Activated CD4-positive, alpha-beta T cell treated with anti-CD3 and anti-CD28 coated beads, Interleukin-2, amount 50 U/mL, for 16 hours (primary cell): ENCODE results near the gene PAQR6.
"Not testable (repeated sequence)": the region's sequence is repeated elsewhere in the genome, so short reads cannot be mapped to it uniquely, and the experiment has no call there.

Source experiments
- DNase-seq: peaks from one replicate; pipeline ENCODE4 v3.0.0-alpha.2; 2020

Gene PAQR6

DNA sequence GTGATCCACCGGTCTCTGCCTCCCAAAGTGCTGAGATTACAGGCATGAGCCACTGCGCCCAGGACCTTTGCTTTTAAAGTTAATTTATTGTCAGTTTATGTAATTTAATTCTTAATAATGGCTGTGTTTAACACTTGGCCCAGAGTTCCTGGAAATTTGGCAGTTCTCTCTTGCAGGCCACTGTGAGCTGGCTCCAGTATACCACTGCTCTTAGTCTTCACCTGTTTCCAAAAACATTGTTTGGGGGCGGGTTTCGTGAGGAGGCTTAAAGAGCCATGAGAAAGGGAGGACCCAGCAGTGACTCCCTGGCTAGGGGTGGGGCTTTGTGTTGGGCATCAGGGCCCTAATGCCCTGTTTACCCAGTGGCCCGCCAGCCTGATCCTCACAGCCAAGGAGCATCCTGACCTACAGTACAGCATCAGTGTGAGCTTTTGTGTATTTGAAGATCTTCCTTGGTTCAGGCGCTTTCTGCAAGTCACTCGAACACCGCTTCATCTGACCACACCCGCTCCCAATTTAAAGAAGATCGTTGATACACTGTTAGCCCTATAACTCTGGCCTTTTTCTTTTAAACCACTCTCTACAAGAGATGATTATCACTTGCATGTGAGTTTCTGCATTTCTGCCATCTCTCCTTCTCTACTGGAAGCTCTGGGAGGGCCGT is 17.9 kb downstream of the PAQR6 start:
- DNase-seq = no peak

DNA sequence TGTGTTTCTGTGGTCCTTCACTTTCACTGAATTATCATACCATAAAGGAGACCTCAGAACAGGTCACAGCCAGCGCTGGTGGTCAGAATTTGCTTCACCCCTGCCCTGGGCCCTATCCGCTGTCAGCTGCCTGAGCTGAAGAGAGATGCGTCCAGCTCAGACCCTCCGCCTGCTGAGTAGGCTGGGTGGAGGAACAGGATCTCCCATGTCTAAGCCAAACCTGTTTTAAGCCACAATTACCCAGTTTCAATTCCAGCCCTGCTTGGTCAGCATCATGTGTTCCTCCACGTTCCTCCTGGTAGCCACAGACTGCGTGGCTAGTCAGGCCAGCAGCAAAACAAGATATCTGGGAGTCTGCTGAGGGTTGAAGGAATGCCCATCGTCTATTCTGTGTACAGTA is 19.4 kb downstream of the PAQR6 start:
- no peak for DNase-seq

DNA sequence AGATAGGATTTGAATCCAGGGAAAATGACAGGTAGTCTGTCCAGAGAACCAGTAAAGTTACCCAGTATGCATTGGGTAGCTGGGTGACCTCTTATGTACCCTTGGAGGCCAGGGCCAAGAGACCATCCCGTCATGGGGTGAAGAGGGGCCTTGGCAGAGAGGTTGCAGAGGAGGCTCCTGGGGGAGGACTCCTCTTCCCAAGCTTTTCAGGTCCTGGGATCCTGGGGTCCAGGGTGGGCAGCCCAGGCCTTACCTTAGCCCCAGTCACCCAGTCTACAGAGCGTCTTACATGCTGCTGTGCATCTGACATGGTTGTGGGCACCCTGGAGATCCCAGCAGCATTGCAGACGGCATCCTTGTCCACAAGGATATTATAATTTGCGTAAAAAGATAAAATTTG is 21.1 kb downstream of the PAQR6 start:
- no peak for DNase-seq

DNA sequence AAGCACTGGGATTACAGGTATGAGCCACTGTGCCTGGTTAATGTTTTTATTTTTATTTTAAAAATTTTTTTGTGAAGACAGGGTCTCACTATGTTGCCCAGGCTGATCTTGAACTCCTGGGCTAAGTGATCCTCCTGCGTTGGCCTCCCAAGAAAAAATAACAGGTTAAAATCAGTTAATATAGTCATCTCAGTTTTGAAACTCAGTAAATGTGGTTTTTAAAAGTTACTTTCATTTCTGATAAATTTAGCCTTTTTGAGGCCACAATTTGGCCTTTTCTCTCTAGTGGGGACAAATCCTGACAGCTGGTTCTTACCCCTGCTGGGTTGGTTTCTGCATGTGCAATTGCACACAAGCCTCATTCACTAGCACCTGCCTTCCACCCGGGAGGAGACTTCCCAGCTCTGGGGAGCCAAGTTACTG is 21.7 kb downstream of the PAQR6 start:
- DNase-seq = peak; percentile 86

DNA sequence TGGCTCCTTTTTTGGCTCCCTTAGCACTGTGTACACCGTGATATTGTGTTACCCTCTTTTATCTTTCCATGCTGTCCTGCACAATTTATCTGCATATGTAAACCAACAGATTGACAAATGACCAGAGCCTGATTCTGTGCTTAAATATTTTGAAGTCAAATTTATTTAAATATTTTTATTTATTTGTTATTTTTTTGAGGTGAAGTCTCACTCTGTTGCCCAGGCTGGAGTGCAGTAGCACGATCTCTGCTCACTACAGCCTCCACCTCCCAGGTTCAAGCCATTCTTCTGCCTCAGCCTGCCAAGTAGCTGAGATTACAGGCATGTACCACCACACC is 22.2 kb downstream of the PAQR6 start:
- no peak for DNase-seq

DNA sequence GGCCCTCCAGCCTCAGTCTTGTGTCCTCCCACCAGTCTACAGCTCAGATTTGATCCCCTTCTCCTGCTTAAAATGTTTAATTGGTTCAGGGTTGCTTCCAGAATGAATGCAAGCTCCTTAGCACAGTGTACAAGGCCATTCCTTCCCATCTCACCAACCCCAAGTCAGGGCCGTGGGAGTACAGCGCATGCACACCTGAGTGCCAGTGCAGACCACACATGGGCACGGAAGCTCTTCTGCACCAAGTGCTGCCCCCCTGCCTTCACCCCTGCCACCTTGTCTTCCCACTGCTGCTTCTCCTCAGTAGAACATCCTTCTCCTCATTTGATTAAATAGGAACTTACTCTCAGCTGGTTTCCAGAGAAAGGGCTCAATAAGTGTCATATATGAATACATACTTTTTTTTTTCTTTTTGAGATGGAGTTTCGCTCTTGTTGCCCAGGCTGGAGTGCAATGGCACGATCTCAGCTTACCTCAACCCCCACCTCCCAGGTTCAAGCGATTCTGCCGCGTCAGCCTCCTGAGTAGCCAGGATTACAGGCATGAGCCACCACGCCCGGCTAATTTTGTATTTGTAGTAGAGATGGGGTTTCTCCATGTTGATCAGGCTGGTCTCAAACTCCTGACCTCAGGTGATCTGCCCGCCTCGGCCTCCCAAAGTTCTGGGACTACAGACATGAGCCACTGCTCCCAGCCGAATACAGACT is 25.7 kb downstream of the PAQR6 start:
- peak; percentile 36 for DNase-seq

DNA sequence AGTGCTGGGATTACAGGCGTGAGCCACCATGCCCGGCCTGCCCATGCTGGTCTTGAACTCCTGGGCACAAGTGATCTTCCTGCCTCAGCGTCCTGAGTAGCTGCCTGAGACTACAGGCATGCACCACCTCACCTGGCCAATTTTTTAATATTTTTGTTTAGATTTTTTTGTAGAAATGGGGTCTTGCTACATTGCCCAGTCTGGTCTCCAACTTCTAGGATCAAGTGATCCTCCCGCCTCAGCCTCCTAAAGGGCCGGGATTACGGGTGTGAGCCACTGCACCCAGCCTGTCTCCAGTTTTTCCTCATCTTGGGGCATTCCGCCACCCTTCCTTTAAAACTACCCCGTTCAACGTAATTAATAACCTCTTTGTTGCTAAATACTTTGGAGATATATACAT is 27.6 kb downstream of the PAQR6 start:
- DNase-seq = no peak

DNA sequence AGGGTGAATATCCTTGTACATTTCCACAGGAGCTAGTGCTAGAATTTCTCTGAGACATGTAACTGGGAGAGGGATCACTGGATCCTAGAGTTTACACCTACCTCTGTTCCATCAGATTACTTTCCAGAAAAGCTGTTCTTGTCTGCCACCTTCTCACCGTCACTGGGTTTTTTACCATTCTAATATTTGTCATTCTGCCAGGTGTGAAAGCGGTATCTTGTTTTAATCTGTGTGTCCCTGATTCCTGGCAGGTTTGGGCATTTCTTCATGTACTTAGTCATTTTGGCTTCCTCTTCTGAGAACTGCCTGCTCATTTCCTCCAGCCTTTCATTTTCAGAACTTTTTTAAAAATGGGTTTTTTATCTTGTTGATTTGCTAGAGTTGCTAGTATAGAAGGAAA is 30.0 kb downstream of the PAQR6 start:
- peak; percentile 93 for DNase-seq

DNA sequence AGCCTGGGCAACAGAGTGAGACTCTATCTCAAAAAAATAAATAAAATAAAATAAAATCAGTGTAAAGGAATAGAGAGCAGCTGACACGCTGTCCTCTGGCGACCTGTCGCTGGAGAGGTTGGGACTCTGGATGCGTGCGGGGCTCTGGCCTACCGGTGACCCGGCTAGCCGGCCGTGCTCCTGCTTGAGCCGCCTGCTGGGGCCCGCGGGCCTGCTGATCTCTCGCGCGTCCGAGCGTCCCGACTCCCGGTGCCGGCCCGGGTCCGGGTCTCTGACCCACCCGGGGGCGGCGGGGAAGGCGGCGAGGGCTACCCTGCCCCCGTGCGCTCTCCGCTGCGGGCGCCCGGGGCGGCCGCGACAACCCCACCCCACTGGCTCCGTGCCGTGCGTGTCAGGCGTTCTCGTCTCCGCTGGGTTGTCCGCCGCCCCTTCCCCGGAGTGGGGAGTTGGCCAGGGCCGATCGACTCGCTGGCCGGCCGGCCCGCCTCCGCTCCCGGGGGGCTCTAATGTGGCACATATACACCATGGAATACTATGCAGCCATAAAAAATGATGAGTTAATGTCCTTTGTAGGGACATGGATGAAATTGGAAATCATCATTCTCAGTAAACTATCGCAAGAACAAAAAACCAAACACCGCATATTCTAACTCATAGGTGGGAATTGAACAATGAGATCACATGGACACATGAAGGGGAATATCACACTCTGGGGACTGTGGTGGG is 31.3 kb downstream of the PAQR6 start:
- not testable (repeated sequence) for DNase-seq

DNA sequence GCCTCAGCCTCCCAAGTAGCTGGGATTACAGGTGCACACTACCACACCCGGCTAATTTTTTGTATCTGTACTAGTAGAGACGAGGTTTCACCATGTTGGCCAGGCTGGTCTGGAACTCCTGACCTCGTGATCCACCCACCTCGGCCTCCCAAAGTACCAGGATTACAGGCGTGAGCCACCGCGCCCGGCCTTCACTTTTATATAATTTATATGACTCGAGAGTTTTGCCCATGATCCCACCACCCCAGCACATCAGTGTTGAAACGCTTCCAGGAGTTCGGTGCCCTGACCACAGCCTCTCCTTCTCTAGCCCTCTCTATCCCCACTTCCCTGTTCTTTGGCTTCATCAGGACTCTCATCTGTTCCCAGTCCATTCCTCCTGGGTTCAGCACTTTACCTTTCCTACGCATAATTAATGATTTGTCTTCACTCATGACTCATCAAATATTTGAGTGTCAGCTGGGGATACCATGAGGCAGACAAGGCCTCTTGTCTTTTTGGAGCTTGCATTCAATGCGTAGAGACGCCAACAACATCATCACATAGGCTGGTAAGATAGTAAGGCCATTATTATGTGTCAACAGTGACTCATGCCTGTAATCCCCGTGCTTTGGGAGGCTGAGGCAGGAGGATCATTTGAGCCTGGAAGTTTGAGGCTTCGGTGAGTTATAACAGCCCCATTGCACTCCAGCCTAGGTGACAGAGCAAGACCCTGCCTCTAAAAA is 33.7 kb downstream of the PAQR6 start:
- DNase-seq = peak; percentile 85

DNA sequence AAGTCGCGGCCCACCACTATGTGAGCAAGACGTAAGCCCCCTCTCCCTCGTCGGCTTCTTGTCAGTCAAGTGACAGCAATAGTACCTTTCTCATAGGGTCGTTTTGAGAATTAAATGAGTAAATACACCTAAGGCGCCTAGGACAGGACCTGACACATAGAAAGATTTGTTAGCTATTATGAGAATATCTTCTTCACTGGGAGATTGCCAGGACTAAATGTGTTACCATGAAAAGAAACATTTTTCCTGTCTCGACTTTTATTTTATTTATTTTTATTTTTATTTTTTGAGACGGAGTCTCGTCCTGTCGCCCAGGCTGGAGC is 34.3 kb downstream of the PAQR6 start:
- no peak for DNase-seq

DNA sequence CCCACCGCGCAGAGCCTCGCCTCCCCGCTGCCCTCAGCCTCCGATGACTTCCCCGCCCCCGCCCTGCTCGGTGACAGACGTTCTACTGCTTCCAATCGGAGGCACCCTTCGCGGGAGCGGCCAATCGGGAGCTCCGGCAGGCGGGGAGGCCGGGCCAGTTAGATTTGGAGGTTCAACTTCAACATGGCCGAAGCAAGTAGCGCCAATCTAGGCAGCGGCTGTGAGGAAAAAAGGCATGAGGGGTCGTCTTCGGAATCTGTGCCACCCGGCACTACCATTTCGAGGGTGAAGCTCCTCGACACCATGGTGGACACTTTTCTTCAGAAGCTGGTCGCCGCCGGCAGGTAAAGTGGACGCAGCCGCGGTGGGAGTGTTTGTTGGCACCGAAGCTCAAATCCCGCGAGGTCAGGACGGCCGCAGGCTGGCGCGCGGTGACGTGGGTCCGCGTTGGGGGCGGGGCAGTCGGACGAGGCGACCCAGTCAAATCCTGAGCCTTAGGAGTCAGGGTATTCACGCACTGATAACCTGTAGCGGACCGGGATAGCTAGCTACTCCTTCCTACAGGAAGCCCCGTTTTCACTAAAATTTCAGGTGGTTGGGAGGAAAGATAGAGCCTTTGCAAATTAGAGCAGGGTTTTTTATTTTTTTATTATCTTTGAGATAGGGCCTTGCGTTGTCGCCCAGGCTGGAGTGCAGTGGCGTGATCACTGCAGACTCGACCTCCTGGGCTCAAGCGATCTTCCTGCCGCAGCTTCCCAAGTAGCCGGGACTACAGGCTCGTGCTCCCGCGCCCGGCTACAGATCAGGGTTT is 34.8 kb downstream of the PAQR6 start, which contains the start of gene PMF1:
TSS of gene PMF1 (plus strand) at position 175 of the 811 bp plus-strand sequence. CDS start at position 184, 9 bp downstream.
- DNase-seq = peak; percentile 97

DNA sequence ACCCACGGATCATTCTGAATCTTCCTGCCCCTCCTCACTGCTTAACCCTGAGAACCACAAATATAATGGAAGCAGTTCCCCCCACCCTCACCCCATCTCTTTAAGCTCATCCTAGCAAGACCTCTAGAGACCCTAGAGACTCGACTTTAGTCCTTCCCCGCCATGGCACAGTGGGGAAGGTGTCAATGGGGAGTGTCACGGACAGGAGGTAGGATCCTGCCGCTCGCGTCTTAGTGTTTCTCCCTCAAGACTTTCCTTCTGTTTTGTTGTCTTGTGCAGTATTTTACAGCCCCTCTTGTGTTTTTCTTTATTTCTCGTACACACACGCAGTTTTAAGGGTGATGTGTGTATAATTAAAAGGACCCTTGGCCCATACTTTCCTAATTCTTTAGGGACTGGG is 35.7 kb downstream of the PAQR6 start:
- no peak for DNase-seq

DNA sequence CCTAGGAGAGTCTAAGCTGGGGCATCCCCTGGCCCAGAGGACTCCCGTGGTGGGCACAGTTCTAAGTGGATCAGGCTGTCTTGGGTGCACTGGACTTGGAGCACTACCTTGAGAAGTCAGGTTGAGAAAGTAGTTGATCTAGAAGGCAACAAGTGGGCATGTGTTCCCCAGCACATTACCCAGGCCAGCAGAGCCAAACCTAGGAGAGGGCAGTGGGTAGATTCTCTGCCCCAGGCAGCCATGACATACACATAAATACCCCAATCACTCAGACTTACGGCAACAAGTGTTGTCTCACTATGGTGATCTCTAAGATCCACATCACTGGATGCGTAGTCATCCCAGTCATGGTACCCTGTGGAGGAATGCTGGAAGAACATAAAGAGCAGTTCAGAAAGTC is 36.6 kb downstream of the PAQR6 start:
- DNase-seq = no peak

DNA sequence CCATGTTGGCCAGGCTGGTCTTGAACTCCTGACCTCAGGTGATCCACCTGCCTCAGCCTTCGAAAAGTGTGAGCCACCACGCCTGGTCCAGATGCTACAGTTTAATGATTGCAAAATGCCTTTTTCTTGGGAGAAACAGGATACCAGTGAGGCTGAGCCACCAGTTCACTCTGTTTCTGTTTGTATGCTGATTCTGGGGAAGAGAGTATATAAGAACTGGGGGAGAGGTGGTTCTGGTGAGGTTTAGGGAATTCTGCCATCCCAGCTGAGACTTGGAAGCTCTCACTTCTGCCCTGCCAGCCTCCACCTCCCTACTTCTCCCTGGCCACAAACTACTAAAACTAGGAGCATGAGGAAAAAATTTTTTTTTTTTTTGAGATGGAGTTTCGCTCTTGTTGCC is 43.2 kb downstream of the PAQR6 start:
- no peak for DNase-seq

DNA sequence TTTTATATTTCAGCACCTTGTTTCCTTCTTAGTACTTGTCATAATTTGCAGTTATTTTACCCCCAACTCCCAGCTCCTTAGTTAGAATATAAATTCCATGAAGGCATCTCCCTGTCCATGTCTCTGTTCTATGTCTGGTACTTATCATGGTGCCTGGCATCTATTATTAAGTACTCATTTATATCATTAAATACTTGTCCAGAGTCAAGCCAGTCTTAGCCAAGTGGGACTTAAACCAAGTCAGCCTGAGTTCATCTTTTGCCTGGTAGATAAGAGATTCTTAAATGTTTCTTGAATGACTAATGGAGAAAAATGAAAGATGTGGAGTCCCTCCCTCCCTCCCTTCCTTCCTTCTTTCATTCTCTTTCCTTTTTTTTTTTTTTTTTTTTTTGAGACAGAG is 44.5 kb downstream of the PAQR6 start:
- no peak for DNase-seq

DNA sequence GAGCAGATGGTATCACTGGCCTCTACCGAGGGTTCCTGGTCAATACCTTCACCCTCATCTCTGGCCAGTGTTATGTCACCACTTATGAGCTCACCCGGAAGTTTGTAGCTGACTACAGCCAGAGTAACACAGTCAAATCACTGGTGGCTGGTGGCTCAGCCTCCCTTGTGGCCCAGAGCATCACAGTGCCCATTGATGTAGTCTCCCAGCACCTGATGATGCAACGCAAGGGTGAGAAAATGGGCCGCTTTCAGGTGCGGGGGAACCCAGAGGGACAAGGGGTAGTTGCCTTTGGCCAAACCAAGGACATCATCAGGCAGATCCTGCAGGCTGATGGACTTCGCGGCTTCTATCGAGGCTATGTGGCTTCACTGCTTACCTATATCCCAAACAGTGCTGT is 47.8 kb downstream of the PAQR6 start:
- DNase-seq = peak; percentile 21

DNA sequence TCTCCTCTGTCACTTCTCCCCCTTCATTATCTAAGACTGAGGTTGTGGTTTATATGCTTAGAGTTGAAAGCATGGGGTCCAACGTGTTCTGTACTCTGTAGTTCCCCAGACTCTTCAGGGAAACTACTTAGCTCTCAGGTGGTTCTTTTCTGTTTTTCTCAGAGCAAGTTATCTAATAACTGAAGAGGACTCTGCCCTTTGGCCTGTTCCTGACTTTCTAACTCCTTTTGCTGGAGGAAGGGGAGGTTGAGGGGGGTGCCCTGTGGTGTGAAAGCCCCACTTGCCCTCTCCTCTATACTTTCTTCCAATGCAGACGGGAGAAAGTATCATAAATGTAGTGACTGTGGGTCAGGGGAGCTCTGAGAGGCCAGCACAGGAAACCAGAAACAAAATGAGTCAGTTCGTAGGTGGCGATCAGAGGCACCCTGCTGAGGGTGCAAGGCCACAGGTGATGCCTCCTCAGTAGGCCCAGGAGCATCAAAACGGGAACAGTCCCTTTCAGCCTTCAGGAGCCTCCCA is 49.0 kb downstream of the PAQR6 start:
- DNase-seq = peak; percentile 67

DNA sequence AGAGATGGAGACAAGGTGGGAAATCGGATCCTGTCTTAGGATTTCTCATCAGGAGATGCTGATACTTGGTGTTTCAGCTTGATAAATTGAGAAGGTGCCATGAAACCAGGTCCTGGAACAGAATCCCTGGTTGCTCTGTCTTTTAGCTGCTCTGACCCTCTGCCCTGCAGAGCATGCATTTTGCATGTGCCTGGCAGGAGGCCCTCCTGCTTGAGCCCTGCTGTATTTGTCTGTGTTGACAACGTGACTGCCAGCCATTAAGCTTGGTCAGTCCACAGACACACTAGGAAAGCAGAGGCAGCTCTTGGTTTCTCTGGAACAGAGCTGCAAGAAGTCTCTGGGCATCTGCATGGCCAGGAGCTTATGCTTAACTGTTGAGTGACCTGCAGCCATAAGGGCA is 51.4 kb downstream of the PAQR6 start:
- no peak for DNase-seq

DNA sequence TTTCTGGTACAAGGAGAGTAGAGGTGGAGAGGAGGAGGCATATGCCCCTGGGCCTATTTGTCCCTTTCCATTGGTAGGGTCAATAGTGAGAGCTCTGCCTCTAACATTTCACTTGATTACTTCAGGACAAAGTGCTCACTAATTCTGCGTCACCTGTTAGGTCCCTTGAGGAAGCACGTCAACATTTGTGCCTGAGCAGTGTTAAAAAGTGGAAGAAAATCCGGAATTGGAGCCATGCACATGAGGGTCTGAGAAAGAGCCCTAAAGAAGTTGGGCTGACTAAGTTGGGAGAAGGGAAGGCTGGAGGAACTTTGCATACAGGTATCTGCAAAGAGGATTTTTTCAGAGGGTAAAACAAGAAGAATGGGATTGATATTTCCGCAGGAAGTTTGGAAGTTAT is 52.0 kb downstream of the PAQR6 start:
- DNase-seq = no peak

DNA sequence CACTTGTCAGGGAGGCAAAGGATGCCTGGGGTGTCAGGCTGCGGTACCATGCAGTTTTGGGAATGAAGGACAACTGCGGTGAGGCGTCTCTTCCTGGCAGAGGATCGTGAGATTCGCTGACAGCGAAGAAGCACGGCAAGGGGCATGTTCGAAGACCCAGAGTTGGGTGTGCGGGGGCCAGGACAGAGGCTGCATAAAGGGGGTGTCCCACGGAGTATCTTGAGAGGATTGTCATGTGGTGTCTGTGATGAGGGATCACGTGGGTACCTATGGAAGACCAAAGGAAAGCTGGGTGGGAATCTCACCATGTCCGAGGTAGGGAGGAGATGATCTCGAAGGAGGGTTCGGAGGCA is 53.6 kb downstream of the PAQR6 start:
- DNase-seq = no peak

DNA sequence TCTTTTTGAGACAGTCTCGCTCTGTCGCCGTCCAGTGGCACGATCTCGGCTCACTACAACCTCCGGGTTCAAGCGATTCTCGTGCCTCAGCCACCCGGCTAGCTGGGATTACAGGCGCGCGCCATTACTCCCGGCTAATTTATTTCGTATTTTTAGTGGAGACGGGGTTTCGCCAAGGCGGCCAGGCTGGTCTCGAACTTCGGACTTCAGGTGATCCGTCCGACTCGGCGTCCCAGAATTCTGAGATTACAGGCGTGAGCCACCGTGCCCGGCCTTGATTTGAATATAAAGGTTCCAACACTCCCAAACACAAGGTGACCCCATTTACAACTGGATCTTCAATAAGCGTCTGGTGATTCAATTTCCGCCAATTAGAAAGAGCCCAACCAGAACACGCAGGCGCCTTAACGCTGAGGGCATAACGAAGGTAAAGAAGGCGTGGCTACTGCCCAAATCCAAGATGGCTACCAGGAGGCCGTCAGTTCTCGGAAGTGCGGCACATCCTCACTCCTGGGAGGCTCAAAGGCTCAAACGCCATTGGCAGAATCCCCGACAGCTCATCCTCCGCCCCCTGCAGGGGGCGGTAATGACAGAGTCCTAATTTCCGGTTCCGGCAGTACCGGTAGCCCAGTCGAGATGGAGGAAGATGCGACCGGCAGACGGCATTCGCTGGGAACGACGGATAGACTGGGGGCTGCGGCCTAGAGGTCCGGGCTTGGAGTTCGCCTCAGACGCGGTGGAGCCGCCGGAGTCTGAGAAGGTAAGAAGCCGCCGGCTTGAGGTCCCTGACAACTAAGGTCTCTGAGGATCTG is 54.2 kb downstream of the PAQR6 start, which contains the start of gene SLC25A44:
TSS of gene SLC25A44 (plus strand) at position 617 of the 812 bp plus-strand sequence. CDS start 5,744 bp downstream, outside the sequence.
- DNase-seq = peak; percentile 99
